HL-60 (cell line): ENCODE results near the gene PCTP.

Source experiments
- POLR2AphosphoS5 ChIP-seq: IDR thresholded peaks from 2 replicates; pipeline ENCODE4 v1.6.1; 2012; ENCODE audit warnings: low read depth
- SPI1 ChIP-seq: IDR thresholded peaks from 2 replicates; pipeline ENCODE4 v1.6.1; 2012; ENCODE audit warnings: low read depth, mild to moderate bottlenecking, borderline replicate concordance
- TF ChIP-seq, protein P1 (sequence below): IDR thresholded peaks from one replicate; pipeline ENCODE4 v1.5.1; 2011; ENCODE audit warnings: low read length, control low read depth, inconsistent platforms; ENCODE audit not compliant: insufficient read depth
- TF ChIP-seq, protein P2 (sequence below): IDR thresholded peaks from 2 replicates; pipeline ENCODE4 v1.6.1; 2012; ENCODE audit warnings: low read depth; ENCODE audit not compliant: insufficient replicate concordance

DNA sequence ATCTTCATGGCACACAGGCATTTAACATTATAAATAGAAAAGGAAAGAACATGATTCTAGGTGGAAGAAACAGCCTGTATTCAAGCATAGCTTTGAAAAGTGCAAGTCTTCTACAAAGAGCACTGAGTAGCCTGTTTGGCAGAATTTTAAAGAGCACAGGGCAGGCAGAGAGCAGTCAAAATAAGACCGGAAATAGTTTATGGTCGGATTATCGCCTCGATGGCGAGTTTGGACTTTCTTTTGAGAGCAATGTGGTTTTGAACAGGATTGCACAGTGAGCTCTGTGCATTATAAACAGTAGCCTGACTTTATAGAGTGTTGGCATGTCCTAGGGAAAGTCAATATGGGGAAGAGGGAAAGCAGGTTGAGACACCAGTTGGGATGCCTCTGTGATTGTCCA, 22.0 kb upstream of the PCTP start:
- TF ChIP-seq, protein P1, sequence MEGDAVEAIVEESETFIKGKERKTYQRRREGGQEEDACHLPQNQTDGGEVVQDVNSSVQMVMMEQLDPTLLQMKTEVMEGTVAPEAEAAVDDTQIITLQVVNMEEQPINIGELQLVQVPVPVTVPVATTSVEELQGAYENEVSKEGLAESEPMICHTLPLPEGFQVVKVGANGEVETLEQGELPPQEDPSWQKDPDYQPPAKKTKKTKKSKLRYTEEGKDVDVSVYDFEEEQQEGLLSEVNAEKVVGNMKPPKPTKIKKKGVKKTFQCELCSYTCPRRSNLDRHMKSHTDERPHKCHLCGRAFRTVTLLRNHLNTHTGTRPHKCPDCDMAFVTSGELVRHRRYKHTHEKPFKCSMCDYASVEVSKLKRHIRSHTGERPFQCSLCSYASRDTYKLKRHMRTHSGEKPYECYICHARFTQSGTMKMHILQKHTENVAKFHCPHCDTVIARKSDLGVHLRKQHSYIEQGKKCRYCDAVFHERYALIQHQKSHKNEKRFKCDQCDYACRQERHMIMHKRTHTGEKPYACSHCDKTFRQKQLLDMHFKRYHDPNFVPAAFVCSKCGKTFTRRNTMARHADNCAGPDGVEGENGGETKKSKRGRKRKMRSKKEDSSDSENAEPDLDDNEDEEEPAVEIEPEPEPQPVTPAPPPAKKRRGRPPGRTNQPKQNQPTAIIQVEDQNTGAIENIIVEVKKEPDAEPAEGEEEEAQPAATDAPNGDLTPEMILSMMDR: no peak
- TF ChIP-seq, protein P2, sequence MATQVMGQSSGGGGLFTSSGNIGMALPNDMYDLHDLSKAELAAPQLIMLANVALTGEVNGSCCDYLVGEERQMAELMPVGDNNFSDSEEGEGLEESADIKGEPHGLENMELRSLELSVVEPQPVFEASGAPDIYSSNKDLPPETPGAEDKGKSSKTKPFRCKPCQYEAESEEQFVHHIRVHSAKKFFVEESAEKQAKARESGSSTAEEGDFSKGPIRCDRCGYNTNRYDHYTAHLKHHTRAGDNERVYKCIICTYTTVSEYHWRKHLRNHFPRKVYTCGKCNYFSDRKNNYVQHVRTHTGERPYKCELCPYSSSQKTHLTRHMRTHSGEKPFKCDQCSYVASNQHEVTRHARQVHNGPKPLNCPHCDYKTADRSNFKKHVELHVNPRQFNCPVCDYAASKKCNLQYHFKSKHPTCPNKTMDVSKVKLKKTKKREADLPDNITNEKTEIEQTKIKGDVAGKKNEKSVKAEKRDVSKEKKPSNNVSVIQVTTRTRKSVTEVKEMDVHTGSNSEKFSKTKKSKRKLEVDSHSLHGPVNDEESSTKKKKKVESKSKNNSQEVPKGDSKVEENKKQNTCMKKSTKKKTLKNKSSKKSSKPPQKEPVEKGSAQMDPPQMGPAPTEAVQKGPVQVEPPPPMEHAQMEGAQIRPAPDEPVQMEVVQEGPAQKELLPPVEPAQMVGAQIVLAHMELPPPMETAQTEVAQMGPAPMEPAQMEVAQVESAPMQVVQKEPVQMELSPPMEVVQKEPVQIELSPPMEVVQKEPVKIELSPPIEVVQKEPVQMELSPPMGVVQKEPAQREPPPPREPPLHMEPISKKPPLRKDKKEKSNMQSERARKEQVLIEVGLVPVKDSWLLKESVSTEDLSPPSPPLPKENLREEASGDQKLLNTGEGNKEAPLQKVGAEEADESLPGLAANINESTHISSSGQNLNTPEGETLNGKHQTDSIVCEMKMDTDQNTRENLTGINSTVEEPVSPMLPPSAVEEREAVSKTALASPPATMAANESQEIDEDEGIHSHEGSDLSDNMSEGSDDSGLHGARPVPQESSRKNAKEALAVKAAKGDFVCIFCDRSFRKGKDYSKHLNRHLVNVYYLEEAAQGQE: no peak
- no peak for TF ChIP-seq POLR2AphosphoS5
- TF ChIP-seq SPI1: no peak
